ENCODE measurements around the gene KRT6A.
"Not testable (repeated sequence)": the region's sequence is repeated elsewhere in the genome, so short reads cannot be mapped to it uniquely, and the experiment has no call there.

Gene KRT6A

DNA sequence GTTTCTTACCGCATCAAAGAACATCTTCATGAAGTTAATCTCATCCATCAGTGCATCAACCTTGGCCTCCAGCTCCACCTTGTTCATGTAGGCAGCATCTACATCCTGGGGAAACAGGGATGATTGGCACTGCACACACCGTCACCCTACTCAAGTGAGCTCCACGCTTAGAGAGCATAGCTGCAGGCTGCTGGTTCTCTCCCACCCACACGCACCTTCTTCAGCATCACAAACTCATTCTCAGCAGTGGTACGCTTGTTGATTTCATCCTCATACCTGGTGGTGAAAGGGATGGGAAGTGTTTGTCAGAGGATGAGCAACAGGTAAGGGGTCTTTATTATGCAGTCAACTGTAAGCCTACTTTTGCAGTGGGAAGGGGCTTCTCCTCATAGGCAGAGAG, 24.8 kb upstream of the KRT6A start:
- Mint-ChIP-seq H3K4me1 (no peaks in the 10 kb centered on the region), H3K36me3 (no peaks in the 10 kb centered on the region), H3K27ac (no peak overlapping the region), H3K4me3 (no peak overlapping the region), H3K27me3 (no peaks in the 10 kb centered on the region), H3K9me3 (no peaks in the 10 kb centered on the region)

DNA sequence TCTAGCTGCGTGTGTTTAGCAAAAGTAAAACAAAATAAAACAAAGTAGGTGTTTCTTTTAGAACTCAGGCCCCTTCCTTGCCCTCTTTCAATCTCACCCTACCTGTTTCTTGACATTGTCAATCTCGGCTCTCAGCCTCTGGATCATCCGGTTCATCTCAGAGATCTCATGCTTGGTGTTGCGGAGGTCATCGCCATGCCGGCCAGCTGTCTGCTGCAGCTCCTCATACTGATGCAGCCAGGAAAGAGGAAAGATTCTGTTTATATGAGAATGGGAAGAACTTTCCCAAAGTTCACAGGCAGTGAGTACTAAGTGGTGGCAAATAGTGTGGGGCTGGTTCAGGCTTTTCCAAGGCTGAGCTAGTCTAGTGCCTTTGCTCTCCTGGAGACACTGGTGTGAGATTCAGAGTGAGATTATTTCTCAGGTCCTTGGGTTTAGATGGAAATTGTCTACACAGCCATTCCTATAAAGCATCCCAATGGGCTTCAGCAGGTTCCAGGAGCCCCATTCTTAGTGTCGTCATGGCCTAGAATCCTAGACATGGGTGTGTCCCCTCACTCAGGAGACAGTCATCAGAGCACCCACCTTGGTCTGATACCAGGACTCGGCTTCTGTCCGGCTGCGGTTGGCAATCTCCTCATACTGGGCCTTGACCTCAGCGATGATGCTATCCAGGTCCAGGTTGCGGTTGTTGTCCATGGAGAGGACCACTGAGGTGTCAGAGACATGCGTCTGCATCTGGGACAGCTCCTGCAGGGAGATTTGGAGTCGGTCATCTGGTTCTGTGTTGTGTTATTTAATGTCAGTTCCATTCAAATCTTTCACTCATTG, 24.2 kb upstream of the KRT6A start:
- Mint-ChIP-seq H3K27ac (no peak overlapping the region), H3K9me3 (no peaks in the 10 kb centered on the region), H3K4me3 (no peak overlapping the region), H3K4me1 (no peaks in the 10 kb centered on the region), H3K27me3 (no peaks in the 10 kb centered on the region), H3K36me3 (no peaks in the 10 kb centered on the region)

DNA sequence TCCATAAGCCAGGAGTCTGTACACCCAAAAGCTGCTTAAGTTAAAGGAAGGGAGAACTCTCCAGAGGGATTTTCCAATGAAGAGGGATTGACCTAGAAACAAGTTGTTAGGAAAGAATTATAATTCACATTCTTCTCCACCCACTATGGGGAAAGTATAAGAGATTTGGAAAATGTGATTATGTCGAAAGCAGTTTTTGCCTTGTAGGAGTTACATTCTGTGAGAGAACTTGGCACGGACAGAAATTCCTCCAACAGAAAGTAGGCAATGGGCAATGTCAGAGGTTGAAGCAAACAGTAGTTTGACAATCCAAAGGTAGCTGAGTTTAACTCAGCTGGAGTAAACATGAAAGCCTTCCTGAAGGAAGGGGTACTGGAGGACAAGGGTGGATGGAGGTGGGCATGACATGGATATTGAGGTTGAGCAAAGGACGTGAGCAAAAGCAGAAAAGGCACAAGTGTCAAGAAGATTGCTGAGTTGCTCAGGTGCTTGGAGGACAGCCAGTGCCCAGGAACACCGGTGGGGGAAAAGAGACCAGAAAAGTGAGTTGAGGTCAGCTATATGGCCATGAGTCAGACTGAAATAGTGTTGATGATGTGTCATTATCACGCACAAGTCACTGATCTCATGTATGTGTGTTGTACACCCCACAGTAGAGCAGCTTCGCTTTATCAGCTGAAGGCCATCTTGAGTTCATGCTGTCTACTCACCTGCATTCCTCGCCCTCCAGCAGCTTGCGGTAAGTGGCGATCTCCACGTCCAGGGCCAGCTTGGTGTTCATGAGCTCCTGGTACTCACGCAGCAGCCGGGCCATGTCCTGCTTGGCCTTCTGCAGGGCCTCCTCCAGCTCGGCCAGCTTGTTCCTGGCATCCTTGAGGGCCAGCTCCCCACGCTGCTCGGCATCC, 23.1 kb upstream of the KRT6A start:
- Mint-ChIP-seq H3K27me3 (no peaks in the 10 kb centered on the region), H3K4me3 (no peak overlapping the region), H3K27ac (no peak overlapping the region), H3K9me3 (peaks cover 3% of the 10 kb centered on the region), H3K4me1 (no peaks in the 10 kb centered on the region), H3K36me3 (peaks cover 2% of the 10 kb centered on the region)

DNA sequence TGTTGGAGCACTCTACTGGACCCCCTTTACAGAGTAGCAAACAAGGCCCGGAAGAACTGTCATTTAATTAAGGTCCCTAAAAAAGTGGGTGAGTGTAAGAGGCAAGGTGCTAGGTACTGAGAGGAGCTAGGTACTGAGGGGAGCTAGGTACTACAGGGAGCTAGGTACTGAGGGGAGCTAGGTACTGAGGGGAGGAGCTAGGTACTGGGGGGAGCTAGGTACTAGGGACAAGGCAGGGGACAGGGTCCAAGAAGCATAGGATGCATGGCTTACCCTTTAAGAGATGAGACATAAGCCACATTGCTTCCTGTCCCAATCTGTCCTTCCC, 22.2 kb upstream of the KRT6A start:
- Mint-ChIP-seq H3K27me3 (peaks cover 1% of the 10 kb centered on the region), H3K4me3 (no peak overlapping the region), H3K36me3 (peaks cover 3% of the 10 kb centered on the region), H3K9me3 (peaks cover 5% of the 10 kb centered on the region), H3K27ac (no peak overlapping the region), H3K4me1 (no peaks in the 10 kb centered on the region)

DNA sequence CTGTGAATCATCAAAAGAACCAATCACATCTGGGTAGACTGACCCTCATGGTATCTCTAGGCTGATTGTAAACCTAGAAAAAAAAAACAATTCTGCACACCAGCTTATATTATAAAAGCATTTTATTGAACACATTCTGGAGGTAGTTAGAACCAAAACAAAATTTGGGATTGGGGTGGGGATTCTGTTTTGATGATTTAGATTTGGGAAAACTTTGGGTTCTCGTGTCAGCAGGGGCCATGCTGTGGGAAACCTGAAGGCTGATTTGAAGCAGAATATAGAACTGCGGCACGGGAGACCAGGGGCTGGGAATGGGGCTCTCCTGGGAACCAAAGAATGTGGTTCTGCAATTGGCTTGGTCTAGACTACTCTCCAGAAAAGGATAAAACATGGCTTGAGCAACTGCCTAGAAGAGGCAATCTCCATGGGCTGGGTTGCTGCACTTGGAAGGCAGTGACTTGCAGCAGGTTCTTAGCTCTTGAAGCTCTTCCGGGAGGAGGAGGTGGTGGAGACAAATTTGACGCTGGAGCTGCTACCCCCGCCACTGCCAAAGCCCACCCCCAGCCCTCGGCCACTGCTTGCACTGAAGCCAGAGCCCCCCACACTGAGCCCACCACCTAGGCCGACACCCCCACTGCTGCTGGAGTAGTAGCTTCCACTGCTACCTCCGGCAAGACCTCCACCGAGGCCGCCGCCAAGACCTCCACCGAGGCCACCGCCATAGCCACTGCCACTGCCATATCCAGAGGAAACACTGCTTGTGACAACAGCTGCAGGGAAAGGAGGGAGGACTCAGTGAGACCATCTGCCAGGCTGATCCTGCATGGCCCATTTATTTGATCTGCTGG, 21.6 kb upstream of the KRT6A start:
- Mint-ChIP-seq H3K36me3 (peaks cover 4% of the 10 kb centered on the region), H3K9me3 (peaks cover 5% of the 10 kb centered on the region), H3K27me3 (peaks cover 5% of the 10 kb centered on the region), H3K4me1 (no peaks in the 10 kb centered on the region), H3K27ac (no peak overlapping the region), H3K4me3 (no peak overlapping the region)

DNA sequence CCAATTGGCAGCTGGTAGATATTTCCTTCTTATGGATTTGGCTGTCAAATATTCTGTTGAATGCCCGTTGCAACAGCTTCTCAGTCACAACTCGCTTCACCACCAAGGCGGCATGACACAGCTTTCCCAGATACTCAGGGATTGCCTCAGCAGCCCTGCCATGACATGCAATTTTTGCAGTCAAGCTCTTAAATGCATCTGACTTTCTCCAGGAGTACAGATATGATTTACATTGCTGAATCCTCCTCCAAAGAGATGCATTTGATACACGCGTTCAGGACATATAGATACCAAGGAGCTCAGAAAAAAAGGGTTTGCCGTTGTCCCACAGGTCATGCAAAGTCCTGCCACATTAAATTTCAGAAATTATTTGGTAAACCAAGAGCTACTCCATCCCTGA, 20.7 kb upstream of the KRT6A start:
- H3K4me3 Mint-ChIP-seq, result no peak overlapping the region
- no peak overlapping the region for H3K27ac Mint-ChIP-seq
- peaks cover 4% of the 10 kb centered on the region for H3K36me3 Mint-ChIP-seq
- peaks cover 7% of the 10 kb centered on the region for H3K27me3 Mint-ChIP-seq
- H3K4me1 Mint-ChIP-seq, result no peaks in the 10 kb centered on the region
- peaks cover 5% of the 10 kb centered on the region for H3K9me3 Mint-ChIP-seq

DNA sequence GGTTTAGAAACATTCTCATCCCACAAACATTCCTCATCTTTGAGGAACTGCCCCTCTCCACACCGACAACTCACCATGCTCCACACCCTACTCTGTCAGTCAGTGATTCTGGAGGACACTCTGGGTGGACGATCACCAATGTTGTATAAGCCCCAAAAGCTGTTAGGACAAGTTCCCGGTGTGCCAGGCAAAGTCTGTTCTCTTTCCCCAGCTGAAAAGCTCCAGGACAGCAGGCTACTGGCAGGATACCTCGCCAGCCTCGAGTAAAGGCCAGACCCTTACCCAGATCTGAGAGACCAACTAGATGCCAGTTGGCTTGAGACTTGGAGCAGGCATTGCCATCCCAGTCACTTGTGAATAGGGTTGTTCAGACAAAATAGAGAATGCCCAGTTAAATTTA, 15.2 kb upstream of the KRT6A start:
- Mint-ChIP-seq H3K4me3 (no peak overlapping the region), H3K27me3 (peaks cover 18% of the 10 kb centered on the region), H3K36me3 (peaks cover 4% of the 10 kb centered on the region), H3K27ac (no peak overlapping the region), H3K9me3 (peaks cover 5% of the 10 kb centered on the region), H3K4me1 (no peaks in the 10 kb centered on the region)

DNA sequence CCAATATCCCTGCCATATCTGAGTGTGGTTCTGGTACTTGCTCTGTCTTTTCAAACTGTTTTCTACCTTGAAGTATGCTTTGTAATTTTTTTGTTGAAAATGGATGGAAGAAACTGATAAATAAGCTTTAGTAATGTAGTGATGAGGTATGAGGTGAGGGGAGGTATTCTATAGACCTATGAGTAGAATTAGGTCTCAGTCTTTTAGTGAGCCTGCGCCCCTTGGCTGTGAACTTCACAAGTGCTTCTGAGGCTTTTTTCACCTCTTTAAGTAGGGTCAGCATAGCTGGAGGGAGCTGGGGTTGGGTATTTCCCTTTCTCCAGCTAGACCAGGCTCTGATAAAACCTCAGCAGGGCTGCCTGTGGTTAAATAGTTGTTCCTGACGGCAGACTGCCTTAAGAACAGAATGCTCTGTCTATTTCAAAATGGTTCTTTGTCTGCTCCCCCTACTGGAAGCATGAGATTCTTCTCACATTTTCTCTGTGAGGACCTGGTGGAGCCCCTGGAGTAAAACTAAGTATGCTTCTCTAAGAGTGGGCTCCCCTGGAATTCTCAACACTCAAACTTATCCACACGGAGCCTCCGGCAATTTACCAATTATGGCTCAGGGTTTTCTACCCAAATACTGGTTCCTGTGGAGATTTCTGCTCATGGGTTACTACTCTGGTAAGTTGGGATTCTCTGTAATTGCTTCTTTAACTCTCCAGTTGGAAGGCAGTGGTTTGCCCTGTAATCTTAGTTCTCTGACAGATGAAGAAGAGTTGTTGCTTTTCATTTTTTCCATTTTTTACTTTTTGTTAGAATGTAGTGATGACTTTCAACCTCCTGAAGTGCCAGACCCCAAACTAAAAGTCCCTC, 14.0 kb upstream of the KRT6A start:
- Mint-ChIP-seq H3K27ac (no peak overlapping the region), H3K36me3 (peaks cover 4% of the 10 kb centered on the region), H3K4me3 (no peak overlapping the region), H3K27me3 (peaks cover 18% of the 10 kb centered on the region), H3K9me3 (peaks cover 5% of the 10 kb centered on the region), H3K4me1 (no peaks in the 10 kb centered on the region)

DNA sequence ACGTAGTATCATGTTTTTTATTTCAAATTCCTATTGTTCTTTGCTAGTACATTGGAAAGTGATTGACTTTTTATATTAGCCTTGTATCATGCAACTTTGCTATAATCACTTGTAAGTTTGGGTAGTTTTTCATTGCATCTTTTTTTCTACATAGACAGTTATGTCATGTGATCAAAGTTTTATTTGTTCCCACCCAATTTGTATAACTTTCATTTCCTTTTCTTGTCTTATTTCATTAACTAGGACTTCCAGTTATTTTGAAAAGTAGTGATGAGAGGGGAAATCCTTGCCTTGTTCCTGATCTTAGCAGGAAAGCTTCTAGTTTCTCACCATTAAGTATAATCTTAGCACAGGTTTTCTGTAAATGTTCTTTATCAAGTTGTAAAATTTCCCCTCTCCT, 9.8 kb upstream of the KRT6A start:
- H3K36me3 Mint-ChIP-seq, result no peaks in the 10 kb centered on the region
- H3K4me1 Mint-ChIP-seq, result no peaks in the 10 kb centered on the region
- no peaks in the 10 kb centered on the region for H3K9me3 Mint-ChIP-seq
- peaks cover 11% of the 10 kb centered on the region for H3K27me3 Mint-ChIP-seq
- H3K4me3 Mint-ChIP-seq, result no peak overlapping the region
- H3K27ac Mint-ChIP-seq, result no peak overlapping the region

DNA sequence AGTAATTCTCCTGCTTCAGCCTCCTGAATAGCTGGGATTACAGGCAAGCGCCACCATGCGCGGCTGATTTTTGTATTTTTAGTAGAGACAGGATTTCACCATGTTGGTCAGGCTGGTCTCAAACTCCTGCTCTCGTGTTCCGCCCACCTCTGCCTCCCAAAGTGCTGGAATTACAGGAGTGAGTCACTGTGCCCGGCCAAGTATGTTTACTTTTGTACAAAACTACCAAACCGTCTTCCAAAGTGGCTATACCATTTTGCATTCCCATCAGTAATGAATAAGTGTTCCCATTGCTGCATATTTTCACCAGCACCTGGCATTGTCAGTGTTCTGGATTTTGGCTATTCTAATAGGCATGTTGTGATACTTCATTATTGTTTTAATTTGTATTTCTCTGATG, 8.4 kb upstream of the KRT6A start:
- H3K27ac Mint-ChIP-seq, result no peak overlapping the region
- no peaks in the 10 kb centered on the region for H3K36me3 Mint-ChIP-seq
- H3K9me3 Mint-ChIP-seq, result no peaks in the 10 kb centered on the region
- peaks cover 9% of the 10 kb centered on the region for H3K27me3 Mint-ChIP-seq
- no peaks in the 10 kb centered on the region for H3K4me1 Mint-ChIP-seq
- no peak overlapping the region for H3K4me3 Mint-ChIP-seq

DNA sequence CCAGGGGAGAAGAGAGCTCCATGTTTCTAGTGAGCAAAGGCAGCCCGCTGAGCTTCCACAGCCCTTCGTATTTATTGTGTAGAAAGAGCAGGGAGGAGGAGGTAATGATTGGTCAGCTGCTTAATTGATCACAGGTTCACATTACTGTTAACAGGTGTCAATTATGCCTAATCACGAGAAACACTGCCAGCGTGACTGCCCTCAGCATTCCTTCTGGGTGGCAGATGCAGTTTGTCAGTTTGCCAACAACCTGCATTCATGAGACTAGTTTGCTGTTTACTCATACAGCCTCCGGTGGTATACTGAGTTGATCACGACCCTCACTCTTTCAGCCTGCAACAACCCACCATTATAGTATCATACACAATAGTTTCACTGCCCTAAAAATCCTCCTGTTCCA, 7.5 kb upstream of the KRT6A start:
- H3K4me3 Mint-ChIP-seq, H3K27me3 Mint-ChIP-seq: not testable (repeated sequence)

DNA sequence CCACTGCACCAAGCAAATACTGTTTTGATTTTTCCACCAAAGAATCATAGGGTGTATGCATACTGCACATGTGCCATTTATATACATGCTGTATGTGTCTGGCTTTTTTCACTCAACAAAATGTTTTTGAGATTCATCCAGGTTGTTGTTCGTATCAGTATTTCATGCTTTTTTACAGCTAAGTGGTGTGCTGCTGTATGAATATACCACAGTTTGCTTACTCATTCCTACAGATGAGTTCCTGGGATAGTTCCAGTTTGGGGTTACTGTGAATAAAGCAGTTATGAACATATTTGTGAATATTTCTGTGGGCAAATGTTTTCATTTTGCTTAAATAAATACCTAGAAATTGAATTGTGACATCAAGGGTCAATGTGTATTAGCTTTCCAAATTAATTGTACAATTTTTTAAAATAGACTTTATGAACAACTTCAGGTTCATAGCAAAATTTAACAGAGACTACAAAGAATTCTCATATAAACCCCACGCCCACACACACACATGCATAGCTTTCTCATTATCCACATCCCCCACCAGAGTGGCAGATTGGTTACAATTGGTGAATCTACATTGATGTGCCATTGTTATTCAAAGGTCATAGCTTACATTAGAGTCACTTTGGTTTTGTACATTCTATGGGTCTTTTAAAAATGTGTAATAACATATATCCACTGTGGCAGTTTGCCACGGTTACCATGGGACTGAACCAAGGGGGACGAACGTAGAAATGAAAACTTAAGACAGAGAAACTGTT, 6.9 kb upstream of the KRT6A start:
- Mint-ChIP-seq H3K27me3 (peaks cover 5% of the 10 kb centered on the region), H3K27ac (no peak overlapping the region), H3K4me3 (no peak overlapping the region), H3K4me1 (peaks cover 4% of the 10 kb centered on the region), H3K36me3 (no peaks in the 10 kb centered on the region), H3K9me3 (no peaks in the 10 kb centered on the region)

More for the DNA sequence above, 7.5 kb upstream of the KRT6A start:
- not testable (repeated sequence) for H3K27ac Mint-ChIP-seq, H3K9me3 Mint-ChIP-seq, H3K4me1 Mint-ChIP-seq, H3K36me3 Mint-ChIP-seq

DNA sequence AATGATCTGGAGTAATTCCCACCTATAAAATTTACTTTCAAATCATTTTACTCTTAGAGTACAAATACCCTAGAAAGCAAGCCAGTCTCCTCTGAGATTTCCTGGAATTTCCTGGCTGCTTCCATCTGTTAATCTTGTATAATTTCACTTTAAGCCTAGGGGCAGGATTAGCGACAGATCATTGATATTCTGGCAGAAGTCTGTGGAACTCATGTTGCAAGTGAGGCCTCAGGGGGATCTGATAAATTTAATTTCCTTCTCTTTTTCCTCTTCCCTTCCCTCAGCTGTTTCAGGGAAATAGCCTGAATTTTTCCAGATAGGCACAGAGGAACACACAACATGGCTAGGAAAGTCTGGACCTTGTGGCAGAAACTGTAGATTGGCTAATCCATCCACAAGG, 5.9 kb upstream of the KRT6A start:
- peaks cover 3% of the 10 kb centered on the region for H3K27me3 Mint-ChIP-seq
- H3K4me3 Mint-ChIP-seq, result no peak overlapping the region
- H3K27ac Mint-ChIP-seq, result no peak overlapping the region
- H3K9me3 Mint-ChIP-seq, result no peaks in the 10 kb centered on the region
- H3K4me1 Mint-ChIP-seq, result peaks cover 4% of the 10 kb centered on the region
- H3K36me3 Mint-ChIP-seq, result no peaks in the 10 kb centered on the region

DNA sequence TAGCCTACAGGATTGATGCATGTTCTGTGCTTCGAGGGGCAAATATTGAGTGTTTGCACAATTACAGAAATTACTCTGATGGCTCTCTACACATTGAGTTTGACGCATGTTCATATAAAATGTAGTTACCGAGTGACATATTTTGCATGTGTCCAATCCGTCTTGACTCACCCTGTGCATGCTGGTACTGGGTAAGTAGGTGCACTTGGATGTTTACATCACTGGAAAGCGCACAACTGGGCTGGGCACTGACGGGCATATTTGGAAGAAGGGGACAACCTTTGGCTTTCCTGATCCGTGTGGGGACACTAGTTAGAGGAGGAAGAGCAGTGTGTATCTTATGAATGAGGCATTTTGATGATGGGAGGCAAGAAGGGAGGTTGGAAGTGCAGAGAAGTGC, 4.9 kb upstream of the KRT6A start:
- H3K4me3 Mint-ChIP-seq, result no peak overlapping the region
- no peaks in the 10 kb centered on the region for H3K9me3 Mint-ChIP-seq
- peaks cover 4% of the 10 kb centered on the region for H3K4me1 Mint-ChIP-seq
- no peaks in the 10 kb centered on the region for H3K36me3 Mint-ChIP-seq
- no peak overlapping the region for H3K27ac Mint-ChIP-seq
- peaks cover 7% of the 10 kb centered on the region for H3K27me3 Mint-ChIP-seq
